ENCODE data around the gene ADGRL2.

ADGRL2 gene

GRCh38 chr1:82018319-82018718, 217.6 kb downstream of the ADGRL2 start:
- H3K4me1 Mint-ChIP-seq: no peaks in the 10 kb centered on the region
- no peak overlapping the region for H3K4me3 Mint-ChIP-seq
- ATAC-seq: no peak

GRCh38 chr1:82019508-82019907, 218.8 kb downstream of the ADGRL2 start:
- H3K27ac Mint-ChIP-seq: no peak overlapping the region
- no peaks in the 10 kb centered on the region for H3K4me1 Mint-ChIP-seq
- H3K4me3 Mint-ChIP-seq: no peak overlapping the region
- peaks cover 13 to 20% of the 10 kb centered on the region in 2 donors for H3K9me3 Mint-ChIP-seq
- no peak for ATAC-seq
- DNase-seq: no peak
- H3K27me3 Mint-ChIP-seq: no peaks in the 10 kb centered on the region

More at GRCh38 chr1:82018319-82018718, 217.6 kb downstream of the ADGRL2 start:
- Mint-ChIP-seq H3K27me3 (no peaks in the 10 kb centered on the region), H3K9me3 (peaks cover 13 to 17% of the 10 kb centered on the region in 2 donors), H3K27ac (no peak overlapping the region)
- no peak for DNase-seq

- no peaks in the 10 kb centered on the region for H3K9me3 Mint-ChIP-seq
- H3K4me3 Mint-ChIP-seq: no peak overlapping the region
- H3K27me3 Mint-ChIP-seq: no peaks in the 10 kb centered on the region
- no peaks in the 10 kb centered on the region for H3K4me1 Mint-ChIP-seq
- H3K27ac Mint-ChIP-seq: no peak overlapping the region
- ATAC-seq (no peak), DNase-seq (no peak)
Measured at GRCh38 chr1:82030830-82031229, 230.1 kb downstream of the ADGRL2 start.

- Mint-ChIP-seq H3K27me3 (no peaks in the 10 kb centered on the region), H3K4me1 (no peaks in the 10 kb centered on the region), H3K4me3 (no peak overlapping the region), H3K27ac (no peak overlapping the region), H3K9me3 (no peaks in the 10 kb centered on the region)
- DNase-seq (no peak), ATAC-seq (no peak)
Measured at GRCh38 chr1:82032068-82032467, 231.3 kb downstream of the ADGRL2 start.

GRCh38 chr1:82034812-82035211, 234.1 kb downstream of the ADGRL2 start:
- no peak for DNase-seq
- Mint-ChIP-seq H3K4me1 (no peaks in the 10 kb centered on the region), H3K4me3 (no peak overlapping the region), H3K9me3 (peaks cover 0 to 3% of the 10 kb centered on the region in 2 donors), H3K27me3 (no peaks in the 10 kb centered on the region), H3K27ac (no peak overlapping the region)
- ATAC-seq: no peak

Measured in stimulated activated naive CD8-positive, alpha-beta T cell treated with anti-CD3 and anti-CD28 coated beads, Interleukin-15, amount 100 ng/mL, for 72 hours (primary cell).